Measurements from ENCODE around the gene CHD6.

CHD6 gene

GRCh38 chr20:41367956-41368355 is 250.2 kb downstream of the CHD6 start (continued):
- TF ChIP-seq CREB5 (CRISPR knock-in tag; IDR thresholded peaks at IDR 0.05; ENCODE audit: low read depth) = no peak
- TF ChIP-seq RARB (CRISPR knock-in tag; IDR thresholded peaks at IDR 0.05) = no peak
- TF ChIP-seq, protein P1, sequence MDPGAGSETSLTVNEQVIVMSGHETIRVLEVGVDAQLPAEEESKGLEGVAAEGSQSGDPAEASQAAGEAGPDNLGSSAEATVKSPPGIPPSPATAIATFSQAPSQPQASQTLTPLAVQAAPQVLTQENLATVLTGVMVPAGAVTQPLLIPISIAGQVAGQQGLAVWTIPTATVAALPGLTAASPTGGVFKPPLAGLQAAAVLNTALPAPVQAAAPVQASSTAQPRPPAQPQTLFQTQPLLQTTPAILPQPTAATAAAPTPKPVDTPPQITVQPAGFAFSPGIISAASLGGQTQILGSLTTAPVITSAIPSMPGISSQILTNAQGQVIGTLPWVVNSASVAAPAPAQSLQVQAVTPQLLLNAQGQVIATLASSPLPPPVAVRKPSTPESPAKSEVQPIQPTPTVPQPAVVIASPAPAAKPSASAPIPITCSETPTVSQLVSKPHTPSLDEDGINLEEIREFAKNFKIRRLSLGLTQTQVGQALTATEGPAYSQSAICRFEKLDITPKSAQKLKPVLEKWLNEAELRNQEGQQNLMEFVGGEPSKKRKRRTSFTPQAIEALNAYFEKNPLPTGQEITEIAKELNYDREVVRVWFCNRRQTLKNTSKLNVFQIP (CRISPR knock-in tag; IDR thresholded peaks at IDR 0.05; ENCODE audit: borderline replicate concordance, low read depth) = no peak
- no peak for TF ChIP-seq GLIS3 (CRISPR knock-in tag; IDR thresholded peaks at IDR 0.05)
- TF ChIP-seq PPARA (CRISPR knock-in tag; IDR thresholded peaks at IDR 0.05; ENCODE audit: borderline replicate concordance) = no peak

- TF ChIP-seq, protein P2, sequence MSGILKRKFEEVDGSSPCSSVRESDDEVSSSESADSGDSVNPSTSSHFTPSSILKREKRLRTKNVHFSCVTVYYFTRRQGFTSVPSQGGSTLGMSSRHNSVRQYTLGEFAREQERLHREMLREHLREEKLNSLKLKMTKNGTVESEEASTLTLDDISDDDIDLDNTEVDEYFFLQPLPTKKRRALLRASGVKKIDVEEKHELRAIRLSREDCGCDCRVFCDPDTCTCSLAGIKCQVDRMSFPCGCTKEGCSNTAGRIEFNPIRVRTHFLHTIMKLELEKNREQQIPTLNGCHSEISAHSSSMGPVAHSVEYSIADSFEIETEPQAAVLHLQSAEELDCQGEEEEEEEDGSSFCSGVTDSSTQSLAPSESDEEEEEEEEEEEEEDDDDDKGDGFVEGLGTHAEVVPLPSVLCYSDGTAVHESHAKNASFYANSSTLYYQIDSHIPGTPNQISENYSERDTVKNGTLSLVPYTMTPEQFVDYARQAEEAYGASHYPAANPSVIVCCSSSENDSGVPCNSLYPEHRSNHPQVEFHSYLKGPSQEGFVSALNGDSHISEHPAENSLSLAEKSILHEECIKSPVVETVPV (CRISPR knock-in tag; IDR thresholded peaks at IDR 0.05) = no peak
- TF ChIP-seq TCF4 (CRISPR knock-in tag; IDR thresholded peaks at IDR 0.05; ENCODE audit: borderline replicate concordance) (no peak), ISL1 (CRISPR knock-in tag; IDR thresholded peaks at IDR 0.05) (no peak), CREB5 (CRISPR knock-in tag; IDR thresholded peaks at IDR 0.05; ENCODE audit: low read depth) (no peak), ZFP3 (CRISPR knock-in tag; IDR thresholded peaks at IDR 0.05) (no peak), ZNF8 (CRISPR knock-in tag; IDR thresholded peaks at IDR 0.05) (no peak), SNAI2 (CRISPR knock-in tag; IDR thresholded peaks at IDR 0.05) (no peak)
- TF ChIP-seq, protein P1 (CRISPR knock-in tag; IDR thresholded peaks at IDR 0.05; ENCODE audit: borderline replicate concordance, low read depth) = no peak
- TF ChIP-seq, protein P3, sequence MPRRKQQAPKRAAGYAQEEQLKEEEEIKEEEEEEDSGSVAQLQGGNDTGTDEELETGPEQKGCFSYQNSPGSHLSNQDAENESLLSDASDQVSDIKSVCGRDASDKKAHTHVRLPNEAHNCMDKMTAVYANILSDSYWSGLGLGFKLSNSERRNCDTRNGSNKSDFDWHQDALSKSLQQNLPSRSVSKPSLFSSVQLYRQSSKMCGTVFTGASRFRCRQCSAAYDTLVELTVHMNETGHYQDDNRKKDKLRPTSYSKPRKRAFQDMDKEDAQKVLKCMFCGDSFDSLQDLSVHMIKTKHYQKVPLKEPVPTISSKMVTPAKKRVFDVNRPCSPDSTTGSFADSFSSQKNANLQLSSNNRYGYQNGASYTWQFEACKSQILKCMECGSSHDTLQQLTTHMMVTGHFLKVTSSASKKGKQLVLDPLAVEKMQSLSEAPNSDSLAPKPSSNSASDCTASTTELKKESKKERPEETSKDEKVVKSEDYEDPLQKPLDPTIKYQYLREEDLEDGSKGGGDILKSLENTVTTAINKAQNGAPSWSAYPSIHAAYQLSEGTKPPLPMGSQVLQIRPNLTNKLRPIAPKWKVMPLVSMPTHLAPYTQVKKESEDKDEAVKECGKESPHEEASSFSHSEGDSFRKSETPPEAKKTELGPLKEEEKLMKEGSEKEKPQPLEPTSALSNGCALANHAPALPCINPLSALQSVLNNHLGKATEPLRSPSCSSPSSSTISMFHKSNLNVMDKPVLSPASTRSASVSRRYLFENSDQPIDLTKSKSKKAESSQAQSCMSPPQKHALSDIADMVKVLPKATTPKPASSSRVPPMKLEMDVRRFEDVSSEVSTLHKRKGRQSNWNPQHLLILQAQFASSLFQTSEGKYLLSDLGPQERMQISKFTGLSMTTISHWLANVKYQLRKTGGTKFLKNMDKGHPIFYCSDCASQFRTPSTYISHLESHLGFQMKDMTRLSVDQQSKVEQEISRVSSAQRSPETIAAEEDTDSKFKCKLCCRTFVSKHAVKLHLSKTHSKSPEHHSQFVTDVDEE (CRISPR knock-in tag; IDR thresholded peaks at IDR 0.05) = no peak
- ATAC-seq = no peak
These were observed 250.8 kb downstream of the CHD6 start for GRCh38 chr20:41367393-41367695.

DNA sequence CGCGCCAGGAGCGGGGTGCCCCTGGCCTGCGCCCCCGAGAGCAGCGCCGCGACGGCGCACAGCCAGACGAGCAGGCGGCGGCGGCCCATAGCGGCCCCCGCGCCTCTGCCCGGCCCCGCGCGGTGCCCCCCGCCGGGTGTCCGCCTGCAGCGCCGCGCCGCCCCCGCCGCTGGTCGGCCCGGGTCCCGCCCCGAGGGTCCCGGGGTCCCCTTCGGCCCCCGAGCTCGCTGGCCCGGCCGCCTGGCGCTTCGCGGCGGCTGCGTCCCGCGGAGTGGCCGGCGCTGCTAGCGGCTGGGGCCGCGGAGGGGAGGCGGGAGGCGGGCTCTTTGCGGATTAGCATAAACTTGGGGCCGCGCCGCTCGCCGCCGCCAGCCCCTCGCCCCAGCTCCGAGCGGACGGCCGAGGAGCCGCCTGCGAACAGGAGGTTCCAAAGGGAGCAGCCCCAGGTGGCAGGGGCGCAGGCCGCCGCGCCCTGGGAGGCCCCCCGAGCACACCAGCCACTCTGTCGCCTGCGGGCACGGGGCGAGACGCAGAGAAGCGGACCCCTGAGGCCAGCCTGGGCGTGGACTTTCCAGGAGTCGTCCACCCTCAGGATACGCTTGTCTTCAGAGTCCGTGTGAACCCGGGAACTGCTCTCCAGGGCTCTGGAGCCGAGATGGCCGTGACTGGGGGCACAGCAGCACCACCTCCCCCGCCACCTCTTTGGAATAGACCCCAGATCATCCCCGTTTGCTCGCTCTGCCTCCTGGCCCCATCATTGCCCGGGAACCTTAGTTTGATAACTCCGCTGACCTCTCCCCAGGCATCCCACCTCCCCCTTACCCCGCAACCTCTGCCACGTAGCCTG is 251.4 kb downstream of the CHD6 start, which contains the start of gene EMILIN3:
EMILIN3 (minus strand) TSS at position 273 of the 847 bp plus-strand sequence; CDS start at position 89, 184 bp downstream.
- no peak; the same call in 2 of the 3 replicates for ATAC-seq
- no peak for TF ChIP-seq ZNF70 (CRISPR knock-in tag; IDR thresholded peaks at IDR 0.05)
- TF ChIP-seq CREB5 (CRISPR knock-in tag; IDR thresholded peaks at IDR 0.05; ENCODE audit: low read depth) = no peak
- TF ChIP-seq ZFP30 (CRISPR knock-in tag; IDR thresholded peaks at IDR 0.05) = no peak
- TF ChIP-seq TCF4 (CRISPR knock-in tag; IDR thresholded peaks at IDR 0.05; ENCODE audit: borderline replicate concordance) = no peak
- no peak for TF ChIP-seq ARNTL (CRISPR knock-in tag; IDR thresholded peaks at IDR 0.05; ENCODE audit: borderline replicate concordance, low read depth)
- TF ChIP-seq PATZ1 (CRISPR knock-in tag; IDR thresholded peaks at IDR 0.05; ENCODE audit: borderline replicate concordance) = no peak
- TF ChIP-seq ZNF565 (CRISPR knock-in tag; conservative IDR thresholded peaks at IDR 0.05; ENCODE audit: low read depth) = no peak
- no peak for TF ChIP-seq ZNF8 (CRISPR knock-in tag; IDR thresholded peaks at IDR 0.05)
- TF ChIP-seq SNAI2 (CRISPR knock-in tag; IDR thresholded peaks at IDR 0.05) = no peak
- TF ChIP-seq, protein P1 (CRISPR knock-in tag; IDR thresholded peaks at IDR 0.05; ENCODE audit: borderline replicate concordance, low read depth) = no peak
- TF ChIP-seq CSDC2 (CRISPR knock-in tag; IDR thresholded peaks at IDR 0.05) = no peak
- TF ChIP-seq, protein P2 (CRISPR knock-in tag; IDR thresholded peaks at IDR 0.05) = no peak
